GM10266 (cell line): ENCODE results near the gene METTL18.

Source experiments
- DNase-seq: peaks from one replicate; pipeline ENCODE4 v3.0.0; 2012; ENCODE audit errors: extremely low spot score
- TF ChIP-seq, protein P1 (sequence below): IDR thresholded peaks from 2 replicates; pipeline ENCODE4 v1.5.1; 2012; ENCODE audit warnings: mild to moderate bottlenecking, low read depth; ENCODE audit not compliant: control insufficient read depth, insufficient read depth; ENCODE audit errors: missing control alignments

METTL18 gene

DNA sequence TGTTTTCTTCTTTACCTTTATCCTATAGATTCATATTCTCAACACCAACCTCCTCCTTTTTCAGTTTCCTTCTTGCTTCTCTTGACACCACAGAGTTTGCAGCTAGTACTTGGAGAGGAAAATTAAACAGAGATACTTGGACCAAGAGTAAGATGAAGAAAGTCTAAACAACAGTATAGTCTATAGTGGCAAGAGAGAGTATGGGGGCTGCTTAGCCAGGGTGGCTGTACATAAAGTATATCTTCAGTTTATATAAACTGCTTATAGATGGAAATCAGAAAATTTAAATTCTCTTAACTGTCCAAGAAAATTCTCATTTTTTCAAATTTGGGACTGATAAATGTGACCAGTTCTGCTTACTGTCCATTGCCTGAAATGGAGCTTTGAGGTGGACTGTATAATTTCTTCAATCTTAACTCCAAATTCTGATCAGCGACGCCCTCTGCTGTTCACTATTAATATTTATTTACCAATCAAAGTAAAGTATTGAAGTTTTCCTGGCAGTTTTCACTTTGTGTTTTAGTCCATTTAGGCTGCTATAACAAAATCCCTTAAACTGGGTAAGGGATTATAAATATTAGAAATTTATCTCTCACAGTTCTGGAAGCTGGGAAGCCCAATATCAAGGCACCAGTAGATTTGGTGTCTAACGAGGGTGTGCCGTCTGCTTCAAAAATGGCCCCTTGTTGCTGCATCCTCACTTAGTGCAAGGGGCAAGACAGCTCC is 14.8 kb upstream of the METTL18 start:
- peak; percentile 17 for DNase-seq
- TF ChIP-seq, protein P1, sequence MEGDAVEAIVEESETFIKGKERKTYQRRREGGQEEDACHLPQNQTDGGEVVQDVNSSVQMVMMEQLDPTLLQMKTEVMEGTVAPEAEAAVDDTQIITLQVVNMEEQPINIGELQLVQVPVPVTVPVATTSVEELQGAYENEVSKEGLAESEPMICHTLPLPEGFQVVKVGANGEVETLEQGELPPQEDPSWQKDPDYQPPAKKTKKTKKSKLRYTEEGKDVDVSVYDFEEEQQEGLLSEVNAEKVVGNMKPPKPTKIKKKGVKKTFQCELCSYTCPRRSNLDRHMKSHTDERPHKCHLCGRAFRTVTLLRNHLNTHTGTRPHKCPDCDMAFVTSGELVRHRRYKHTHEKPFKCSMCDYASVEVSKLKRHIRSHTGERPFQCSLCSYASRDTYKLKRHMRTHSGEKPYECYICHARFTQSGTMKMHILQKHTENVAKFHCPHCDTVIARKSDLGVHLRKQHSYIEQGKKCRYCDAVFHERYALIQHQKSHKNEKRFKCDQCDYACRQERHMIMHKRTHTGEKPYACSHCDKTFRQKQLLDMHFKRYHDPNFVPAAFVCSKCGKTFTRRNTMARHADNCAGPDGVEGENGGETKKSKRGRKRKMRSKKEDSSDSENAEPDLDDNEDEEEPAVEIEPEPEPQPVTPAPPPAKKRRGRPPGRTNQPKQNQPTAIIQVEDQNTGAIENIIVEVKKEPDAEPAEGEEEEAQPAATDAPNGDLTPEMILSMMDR, result peak; percentile 57

DNA sequence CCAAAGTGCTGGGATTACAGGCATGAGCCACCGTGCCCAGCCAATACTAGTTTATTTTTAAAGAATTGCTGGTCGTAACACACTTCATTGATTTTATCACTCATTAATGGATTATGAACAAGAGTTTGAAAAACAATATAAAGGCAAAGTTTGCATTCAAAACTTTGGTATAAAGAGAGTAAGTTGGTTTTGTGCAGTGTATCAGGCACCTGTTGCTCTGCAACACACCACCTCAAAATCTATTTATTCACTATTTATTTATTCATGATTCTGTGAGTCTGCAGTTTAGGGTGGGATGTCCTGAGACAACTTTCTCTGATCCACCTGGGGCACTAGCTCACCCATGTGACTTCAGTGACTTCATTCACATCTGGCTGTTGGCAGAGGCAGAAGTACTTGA is 10.2 kb upstream of the METTL18 start:
- TF ChIP-seq, protein P1, result no peak
- no peak for DNase-seq

DNA sequence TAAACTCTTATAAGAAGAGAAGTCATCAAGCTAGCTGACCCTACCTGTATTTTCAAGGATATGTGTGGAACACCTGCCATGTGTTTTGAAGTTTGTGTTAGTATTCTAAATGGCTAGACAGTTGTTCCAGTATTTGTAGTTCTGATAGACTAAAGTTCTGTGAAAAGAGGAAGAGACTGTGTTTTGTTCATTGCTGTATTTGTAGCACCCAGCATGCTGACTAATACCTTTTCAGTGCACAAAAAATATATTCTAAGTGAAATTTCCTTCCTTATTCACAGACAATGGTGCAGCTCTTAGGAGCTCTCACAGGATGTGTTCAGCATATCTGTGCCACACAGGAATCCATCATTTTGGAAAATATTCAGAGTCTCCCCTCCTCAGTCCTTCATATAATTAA is 8.2 kb upstream of the METTL18 start:
- DNase-seq, result no peak
- TF ChIP-seq, protein P1, result no peak

DNA sequence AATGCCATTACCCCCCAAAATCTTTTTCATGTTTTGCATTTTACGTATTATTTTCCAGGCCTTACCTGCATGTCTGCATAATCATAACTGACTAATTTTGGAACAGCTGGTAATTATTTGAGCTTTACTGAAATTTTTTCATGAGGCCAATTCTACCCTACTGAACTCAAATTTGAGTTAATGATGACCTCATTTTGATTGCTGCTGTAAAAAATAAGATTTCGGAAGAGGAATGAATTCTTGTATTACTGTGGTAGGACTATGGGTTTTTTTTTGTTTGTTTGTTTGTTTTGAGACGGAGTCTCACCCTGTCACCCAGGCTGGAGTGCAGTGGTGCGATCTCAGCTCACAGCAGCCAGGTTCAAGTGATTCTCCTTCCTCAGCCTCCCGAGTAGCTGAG is 2.6 kb upstream of the METTL18 start:
- DNase-seq, result no peak
- TF ChIP-seq, protein P1, result no peak

DNA sequence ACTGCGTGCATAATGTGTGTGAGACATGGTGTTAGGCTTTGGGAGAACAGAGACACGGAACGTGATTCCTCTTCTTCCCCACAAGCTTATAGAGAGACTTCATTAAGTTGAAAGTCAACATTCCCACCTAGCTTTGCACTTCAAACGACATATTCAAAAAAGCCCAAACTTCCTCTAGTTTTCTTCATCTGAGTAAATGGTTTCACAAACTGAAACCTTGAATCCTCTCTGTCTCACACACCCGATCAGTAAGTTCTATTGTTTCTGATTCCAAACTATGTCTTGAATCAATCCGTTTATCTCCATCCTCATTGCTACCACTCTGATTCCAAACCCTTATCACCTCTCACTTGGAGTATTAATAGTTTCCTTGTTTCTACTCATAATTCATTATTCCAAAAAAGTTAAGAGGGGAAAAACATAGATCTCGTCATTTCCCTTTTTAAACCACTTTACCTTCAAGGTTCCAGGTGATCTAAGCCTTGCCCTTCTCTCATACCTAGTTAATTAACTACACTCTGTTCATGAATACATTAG is 1.6 kb upstream of the METTL18 start:
- DNase-seq, result no peak
- TF ChIP-seq, protein P1, result no peak

DNA sequence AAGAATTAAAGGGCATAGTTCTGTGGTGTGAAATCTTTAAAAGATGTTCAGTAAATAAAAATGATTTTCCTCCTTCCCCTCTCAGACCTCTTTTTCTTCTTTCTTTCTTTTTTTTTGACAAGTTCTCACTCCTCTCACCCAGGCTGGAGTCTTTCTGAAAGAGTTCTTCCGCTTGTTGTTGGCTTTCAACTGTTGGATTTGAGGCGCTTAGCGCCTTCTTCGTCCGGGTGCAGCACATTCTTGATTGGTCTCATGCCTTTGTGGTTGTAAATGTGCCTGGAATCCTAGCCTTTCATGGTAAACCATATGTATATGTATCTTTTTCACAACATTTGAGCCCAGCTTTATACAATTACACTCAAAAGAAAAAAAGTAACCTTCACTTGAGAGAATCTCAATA is 980 bp upstream of the METTL18 start:
- no peak for DNase-seq

DNA sequence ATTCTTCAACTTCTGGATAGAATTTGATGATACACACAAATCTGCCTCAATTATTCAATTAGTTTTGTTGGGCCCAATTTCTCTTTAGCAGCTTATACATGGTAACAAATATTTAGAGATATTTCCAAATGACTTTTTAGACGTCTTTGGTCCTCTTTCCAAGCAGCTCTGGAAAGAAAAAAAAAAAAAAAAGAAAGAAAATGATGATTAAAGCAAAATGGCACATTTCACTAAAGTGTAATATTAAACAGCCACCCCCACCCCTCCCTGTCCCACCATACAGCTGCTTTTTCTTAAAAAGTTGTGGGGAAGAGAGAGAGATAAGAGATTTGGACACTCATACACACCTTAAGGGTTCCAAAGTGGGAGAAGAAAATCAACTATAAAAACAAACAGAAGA is 977 bp downstream of the METTL18 start:
- TF ChIP-seq, protein P1, result no peak
- no peak for DNase-seq

More for the DNA sequence above, 980 bp upstream of the METTL18 start:
- TF ChIP-seq, protein P1, result no peak
